ENCODE measurements around the gene PTPRN2.
"Not testable (repeated sequence)": the region's sequence is repeated elsewhere in the genome, so short reads cannot be mapped to it uniquely, and the experiment has no call there.

The PTPRN2 gene

GRCh38 chr7:158274996-158275395 is 312.6 kb downstream of the PTPRN2 start:
- in situ Hi-C loops (cut with MboI; ENCODE audit: low pct_unique_long_range_greater_than_20kb, low sequenced_read_pairs, unreplicated experiment): no loop called here
- DNase-seq (ENCODE audit: low spot score): no peak
- TF ChIP-seq CTCF (IDR thresholded peaks at IDR 0.05; ENCODE audit: extremely low read depth, insufficient read depth, missing control alignments): no peak

GRCh38 chr7:158274404-158274811 is 313.2 kb downstream of the PTPRN2 start:
- in situ Hi-C loops (cut with MboI; ENCODE audit: low pct_unique_long_range_greater_than_20kb, low sequenced_read_pairs, unreplicated experiment): no loop called here
- no peak for TF ChIP-seq CTCF (IDR thresholded peaks at IDR 0.05; ENCODE audit: extremely low read depth, insufficient read depth, missing control alignments)
- no peak for DNase-seq (ENCODE audit: low spot score)

GRCh38 chr7:158273756-158274342 is 313.8 kb downstream of the PTPRN2 start:
- DNase-seq (ENCODE audit: low spot score); in situ Hi-C loops (cut with MboI; ENCODE audit: low pct_unique_long_range_greater_than_20kb, low sequenced_read_pairs, unreplicated experiment): not testable (repeated sequence)

- in situ Hi-C loops (cut with MboI; ENCODE audit: low pct_unique_long_range_greater_than_20kb, low sequenced_read_pairs, unreplicated experiment): no loop called here
Measured at GRCh38 chr7:158273138-158273651, 314.4 kb downstream of the PTPRN2 start.

GRCh38 chr7:158272509-158273137 is 315.0 kb downstream of the PTPRN2 start:
- in situ Hi-C loops (cut with MboI; ENCODE audit: low pct_unique_long_range_greater_than_20kb, low sequenced_read_pairs, unreplicated experiment): no loop called here
- no peak for TF ChIP-seq CTCF (IDR thresholded peaks at IDR 0.05; ENCODE audit: extremely low read depth, insufficient read depth, missing control alignments)
- no peak for DNase-seq (ENCODE audit: low spot score)

More at GRCh38 chr7:158273138-158273651, 314.4 kb downstream of the PTPRN2 start:
- no peak for DNase-seq (ENCODE audit: low spot score)
- no peak for TF ChIP-seq CTCF (IDR thresholded peaks at IDR 0.05; ENCODE audit: extremely low read depth, insufficient read depth, missing control alignments)

- TF ChIP-seq CTCF (IDR thresholded peaks at IDR 0.05; ENCODE audit: extremely low read depth, insufficient read depth, missing control alignments): no peak
- in situ Hi-C loops (cut with MboI; ENCODE audit: low pct_unique_long_range_greater_than_20kb, low sequenced_read_pairs, unreplicated experiment): no loop called here
- no peak for DNase-seq (ENCODE audit: low spot score)
Measured at GRCh38 chr7:158272091-158272490, 315.5 kb downstream of the PTPRN2 start.

GRCh38 chr7:158271646-158272045 is 316.0 kb downstream of the PTPRN2 start:
- no peak for TF ChIP-seq CTCF (IDR thresholded peaks at IDR 0.05; ENCODE audit: extremely low read depth, insufficient read depth, missing control alignments)
- in situ Hi-C loops (cut with MboI; ENCODE audit: low pct_unique_long_range_greater_than_20kb, low sequenced_read_pairs, unreplicated experiment): no loop called here
- DNase-seq (ENCODE audit: low spot score): no peak
